ENCODE data around the gene ST8SIA6.
A peak's percentile ranks its signal among the peaks of the same experiment; 100 is the strongest.

ST8SIA6 gene

GRCh38 chr10:17385066-17385465 is 69.3 kb downstream of the ST8SIA6 start:
- in situ Hi-C loops (cut with HindIII; ENCODE audit: low pct_unique_long_range_greater_than_20kb, low sequenced_read_pairs), result no loop called here
- DNase-seq (ENCODE audit: low read depth in 1 of 2, low spot score in 1 of 2), result no peak
- no peak for TF ChIP-seq JUND (IDR thresholded peaks at IDR 0.05; ENCODE audit: low read depth)

- no peak for DNase-seq (ENCODE audit: low read depth in 1 of 2, low spot score in 1 of 2)
- TF ChIP-seq JUND (IDR thresholded peaks at IDR 0.05; ENCODE audit: low read depth), result no peak
- in situ Hi-C loops (cut with HindIII; ENCODE audit: low pct_unique_long_range_greater_than_20kb, low sequenced_read_pairs), result no loop called here
Measured at GRCh38 chr10:17383801-17384555, 70.4 kb downstream of the ST8SIA6 start.

GRCh38 chr10:17381502-17382142 is 72.8 kb downstream of the ST8SIA6 start:
- DNase-seq (ENCODE audit: low read depth in 1 of 2, low spot score in 1 of 2), result no peak
- in situ Hi-C loops (cut with HindIII; ENCODE audit: low pct_unique_long_range_greater_than_20kb, low sequenced_read_pairs), result no loop called here
- TF ChIP-seq JUND (IDR thresholded peaks at IDR 0.05; ENCODE audit: low read depth), result no peak

GRCh38 chr10:17380888-17381287 is 73.5 kb downstream of the ST8SIA6 start:
- no peak for TF ChIP-seq JUND (IDR thresholded peaks at IDR 0.05; ENCODE audit: low read depth)
- no peak for DNase-seq (ENCODE audit: low read depth in 1 of 2, low spot score in 1 of 2)
- in situ Hi-C loops (cut with HindIII; ENCODE audit: low pct_unique_long_range_greater_than_20kb, low sequenced_read_pairs), result no loop called here

GRCh38 chr10:17380016-17380415 is 74.4 kb downstream of the ST8SIA6 start:
- in situ Hi-C loops (cut with HindIII; ENCODE audit: low pct_unique_long_range_greater_than_20kb, low sequenced_read_pairs), result no loop called here

GRCh38 chr10:17379151-17379690 is 75.2 kb downstream of the ST8SIA6 start:
- no peak for DNase-seq (ENCODE audit: low read depth in 1 of 2, low spot score in 1 of 2)
- TF ChIP-seq JUND (IDR thresholded peaks at IDR 0.05; ENCODE audit: low read depth), result no peak
- in situ Hi-C loops (cut with HindIII; ENCODE audit: low pct_unique_long_range_greater_than_20kb, low sequenced_read_pairs), result no loop called here

More at GRCh38 chr10:17380016-17380415, 74.4 kb downstream of the ST8SIA6 start:
- DNase-seq (ENCODE audit: low read depth in 1 of 2, low spot score in 1 of 2), result no peak
- no peak for TF ChIP-seq JUND (IDR thresholded peaks at IDR 0.05; ENCODE audit: low read depth)

GRCh38 chr10:17375936-17376584 is 78.3 kb downstream of the ST8SIA6 start:
- peak in 1 of 2 experiments; percentile 54 for DNase-seq (ENCODE audit: low read depth in 1 of 2, low spot score in 1 of 2)
- no peak for TF ChIP-seq JUND (IDR thresholded peaks at IDR 0.05; ENCODE audit: low read depth)
- in situ Hi-C loops (cut with HindIII; ENCODE audit: low pct_unique_long_range_greater_than_20kb, low sequenced_read_pairs), result no loop called here

- TF ChIP-seq JUND (IDR thresholded peaks at IDR 0.05; ENCODE audit: low read depth), result no peak
- in situ Hi-C loops (cut with HindIII; ENCODE audit: low pct_unique_long_range_greater_than_20kb, low sequenced_read_pairs), result no loop called here
- DNase-seq (ENCODE audit: low read depth in 1 of 2, low spot score in 1 of 2), result no peak
Measured at GRCh38 chr10:17368708-17369272, 85.6 kb downstream of the ST8SIA6 start.

- in situ Hi-C loops (cut with HindIII; ENCODE audit: low pct_unique_long_range_greater_than_20kb, low sequenced_read_pairs), result no loop called here
Measured at GRCh38 chr10:17366705-17367104, 87.7 kb downstream of the ST8SIA6 start.

GRCh38 chr10:17365402-17365801 is 89.0 kb downstream of the ST8SIA6 start:
- TF ChIP-seq JUND (IDR thresholded peaks at IDR 0.05; ENCODE audit: low read depth), result no peak
- in situ Hi-C loops (cut with HindIII; ENCODE audit: low pct_unique_long_range_greater_than_20kb, low sequenced_read_pairs), result no loop called here
- no peak for DNase-seq (ENCODE audit: low read depth in 1 of 2, low spot score in 1 of 2)

More at GRCh38 chr10:17366705-17367104, 87.7 kb downstream of the ST8SIA6 start:
- TF ChIP-seq JUND (IDR thresholded peaks at IDR 0.05; ENCODE audit: low read depth), result no peak
- no peak for DNase-seq (ENCODE audit: low read depth in 1 of 2, low spot score in 1 of 2)

GRCh38 chr10:17358461-17358860 is 95.9 kb downstream of the ST8SIA6 start:
- in situ Hi-C loops (cut with HindIII; ENCODE audit: low pct_unique_long_range_greater_than_20kb, low sequenced_read_pairs), result no loop called here
- TF ChIP-seq JUND (IDR thresholded peaks at IDR 0.05; ENCODE audit: low read depth), result no peak
- no peak for DNase-seq (ENCODE audit: low read depth in 1 of 2, low spot score in 1 of 2)

- in situ Hi-C loops (cut with HindIII; ENCODE audit: low pct_unique_long_range_greater_than_20kb, low sequenced_read_pairs), result no loop called here
- no peak for TF ChIP-seq JUND (IDR thresholded peaks at IDR 0.05; ENCODE audit: low read depth)
Measured at GRCh38 chr10:17357781-17358180, 96.6 kb downstream of the ST8SIA6 start.

More at GRCh38 chr10:17357781-17358180, 96.6 kb downstream of the ST8SIA6 start:
- no peak for DNase-seq (ENCODE audit: low read depth in 1 of 2, low spot score in 1 of 2)

Data from T47D (cell line).